GM19452 (cell line): ENCODE data around the gene FMN1.
"Not testable (repeated sequence)": the region's sequence is repeated elsewhere in the genome, so short reads cannot be mapped to it uniquely, and the experiment has no call there.

Experiments used
- ATAC-seq: cut with Tn5 transposase; IDR thresholded peaks from one replicate; pipeline ENCODE4 v1.9.1; 2021; ENCODE audit not compliant: unreplicated experiment

FMN1 gene

GRCh38 chr15:32866454-32867312, 327.8 kb downstream of the FMN1 start:
- no peak for ATAC-seq

- ATAC-seq, result no peak
These were observed 329.7 kb downstream of the FMN1 start for GRCh38 chr15:32864841-32865240.

GRCh38 chr15:32864051-32864450, 330.5 kb downstream of the FMN1 start:
- ATAC-seq, result no peak

DNA sequence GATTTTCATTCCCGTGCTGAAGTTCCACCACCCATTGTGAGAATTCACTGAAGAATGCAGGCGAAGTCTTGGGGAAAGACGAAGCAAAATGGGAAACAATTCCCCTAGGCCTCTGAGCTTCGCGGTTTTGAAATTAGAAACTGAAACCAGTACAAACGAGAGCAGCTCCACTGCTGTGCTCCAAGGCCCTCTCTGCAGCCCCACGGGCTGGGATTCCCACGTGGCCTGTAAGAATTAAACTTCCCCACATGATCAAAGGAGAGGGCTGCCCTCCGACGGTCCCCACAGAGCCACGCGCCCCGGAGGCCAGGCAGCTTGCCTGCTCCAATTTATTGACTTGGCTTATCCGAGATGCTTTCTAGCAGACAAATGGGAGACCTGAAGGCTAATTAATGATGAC, 332.8 kb downstream of the FMN1 start:
- no peak for ATAC-seq

DNA sequence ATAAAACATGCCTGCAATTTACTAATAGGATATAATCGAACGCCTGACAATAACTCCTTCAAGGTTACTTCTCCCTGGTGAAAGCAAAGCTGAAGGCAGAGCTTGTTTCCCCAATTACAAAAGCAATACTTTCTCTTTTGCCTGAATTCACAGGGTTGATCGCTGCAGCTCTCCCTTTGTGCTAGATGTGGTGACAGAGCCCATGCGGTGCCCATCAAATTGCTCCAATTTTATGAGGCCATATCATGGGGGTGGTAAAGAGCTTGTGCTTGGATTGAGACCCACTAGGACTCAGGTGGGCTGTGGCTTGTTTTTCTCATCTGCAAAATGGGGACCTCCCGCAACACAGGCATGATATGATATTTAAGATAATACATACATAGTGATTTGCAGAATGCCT, 333.3 kb downstream of the FMN1 start:
- ATAC-seq, result no peak

DNA sequence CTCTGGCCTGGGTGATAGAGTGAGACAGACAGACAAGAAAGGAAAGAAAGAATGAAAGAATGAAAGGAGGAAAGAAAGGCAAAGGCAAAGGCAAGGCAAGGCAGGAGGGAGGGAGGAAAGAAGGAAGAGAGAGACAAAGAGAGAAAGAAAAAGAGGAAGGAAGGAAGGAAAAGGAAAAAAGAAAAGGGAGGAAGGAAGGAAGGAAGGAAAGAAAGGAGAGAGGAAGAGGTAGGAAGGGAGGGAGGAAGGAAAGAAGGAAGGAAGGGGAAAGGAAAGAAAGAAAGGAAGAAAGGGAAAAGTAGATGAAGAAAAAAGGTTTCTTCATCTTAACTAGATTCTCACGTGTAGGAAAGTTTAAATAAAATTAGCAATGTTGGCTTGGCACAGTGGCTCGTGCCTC, 334.5 kb downstream of the FMN1 start:
- no peak for ATAC-seq

DNA sequence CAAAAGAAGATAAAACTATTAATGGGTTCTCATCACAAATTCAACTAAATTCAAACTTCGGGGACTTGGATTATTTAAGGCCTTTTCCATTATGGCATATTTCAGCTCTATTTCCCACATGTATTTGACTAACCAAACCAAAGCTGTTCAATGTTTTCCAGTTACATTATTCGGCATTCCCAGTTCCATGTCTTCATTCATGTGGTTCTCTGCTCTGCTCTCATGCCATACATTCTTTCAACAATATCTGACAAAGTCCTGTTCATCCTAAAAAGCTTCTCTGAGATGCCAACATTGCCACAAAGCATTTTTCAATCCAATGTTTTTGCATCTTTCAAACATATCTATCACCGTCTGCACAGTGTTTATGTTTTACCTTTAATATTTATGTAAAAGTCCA, 335.3 kb downstream of the FMN1 start:
- no peak for ATAC-seq

- no peak for ATAC-seq
These were observed 336.8 kb downstream of the FMN1 start for GRCh38 chr15:32857732-32858131.

DNA sequence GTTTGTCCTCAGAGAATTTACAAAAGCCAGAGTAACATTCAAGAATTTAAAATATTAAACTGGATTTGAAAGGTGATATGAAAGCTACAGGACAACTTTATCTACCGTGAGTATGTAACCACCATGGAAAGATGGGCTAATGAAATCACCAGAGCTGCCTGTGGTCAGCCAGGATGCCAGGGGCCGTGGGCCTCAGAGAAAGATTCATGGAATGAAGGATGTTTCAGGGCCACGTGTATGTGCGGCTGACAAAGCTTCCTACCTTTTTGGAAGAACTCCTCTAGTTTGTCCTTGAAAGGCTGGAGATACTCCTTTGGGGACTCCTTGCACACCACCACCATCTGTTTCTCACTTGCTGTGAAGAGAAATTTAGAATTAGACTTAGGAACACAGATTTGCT, 337.8 kb downstream of the FMN1 start:
- ATAC-seq, result no peak

DNA sequence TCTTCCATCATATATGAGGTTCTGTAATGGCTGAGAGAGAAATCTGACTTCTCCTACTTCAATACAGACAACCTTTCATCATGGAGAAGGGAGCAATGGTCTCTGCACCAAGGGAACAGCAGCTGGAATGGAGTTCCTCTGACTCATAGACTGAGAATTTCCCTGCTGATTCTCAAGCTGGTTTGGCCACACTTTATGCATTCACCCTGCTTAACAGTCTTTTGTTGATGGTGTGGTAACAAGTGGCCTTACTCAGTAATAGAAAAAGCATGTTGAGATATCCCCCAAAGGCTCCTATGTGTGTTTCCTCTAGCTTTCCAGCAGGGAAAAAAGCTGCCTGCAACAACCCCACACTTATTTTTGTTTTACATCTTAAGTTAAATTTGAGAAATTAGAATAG, 338.6 kb downstream of the FMN1 start:
- no peak for ATAC-seq

- ATAC-seq, result no peak
These were observed 340.9 kb downstream of the FMN1 start for GRCh38 chr15:32853592-32853991.

DNA sequence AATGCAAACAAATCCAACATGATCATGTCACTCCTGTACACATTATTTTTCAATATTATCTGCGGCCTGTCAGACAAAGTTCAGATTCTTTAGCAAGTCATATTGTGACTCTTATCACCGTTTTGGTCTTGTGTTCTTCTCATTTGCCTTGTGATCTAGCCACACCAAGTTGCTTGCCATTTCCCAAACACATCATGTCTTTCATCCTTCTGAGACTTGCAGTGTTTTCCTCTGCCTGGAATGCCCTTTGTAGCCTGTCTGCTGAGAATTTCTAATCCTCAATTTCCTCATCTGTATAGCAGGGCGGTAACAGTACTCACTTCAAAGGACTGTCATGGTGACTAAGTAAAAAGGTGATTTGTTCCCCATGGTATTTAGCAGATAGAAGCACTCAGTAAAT, 341.7 kb downstream of the FMN1 start:
- ATAC-seq, result no peak

DNA sequence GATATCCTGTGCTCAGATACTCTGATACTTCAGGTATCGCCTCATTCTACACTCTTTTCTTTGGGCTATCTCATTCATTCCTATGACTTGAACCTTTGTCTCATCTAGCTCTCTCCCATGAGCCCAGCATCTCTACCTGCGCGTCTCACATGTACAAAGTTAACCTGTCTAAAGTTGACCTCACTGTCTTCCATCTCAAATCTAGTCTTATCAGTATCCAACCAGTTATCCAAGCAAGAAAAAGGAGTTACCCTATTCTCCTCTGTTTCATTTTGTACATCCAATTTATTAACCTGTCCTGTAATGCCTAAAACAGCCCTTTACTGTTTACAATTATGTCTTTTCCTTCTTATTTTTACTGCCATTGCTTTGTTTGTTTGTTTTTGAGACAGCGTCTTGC, 342.5 kb downstream of the FMN1 start:
- ATAC-seq, result no peak

DNA sequence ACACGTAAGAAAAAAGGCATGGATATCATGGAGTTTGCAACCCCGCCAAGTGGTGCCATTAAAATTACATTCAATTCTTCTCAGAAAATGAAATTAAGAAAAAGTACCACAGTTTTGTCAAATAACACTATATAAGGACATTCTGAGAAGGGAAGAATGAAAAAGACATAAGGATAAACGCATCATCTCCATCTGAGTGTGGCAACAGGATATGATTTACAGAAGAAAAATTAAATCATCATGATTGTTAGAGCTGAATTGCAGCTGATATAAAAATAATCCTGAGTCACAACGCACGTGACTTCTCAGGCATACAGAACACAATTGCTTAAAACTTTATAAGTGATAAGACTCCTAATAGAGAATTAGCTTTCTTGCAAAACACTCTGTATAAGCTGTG, 342.9 kb downstream of the FMN1 start:
- ATAC-seq, result no peak

DNA sequence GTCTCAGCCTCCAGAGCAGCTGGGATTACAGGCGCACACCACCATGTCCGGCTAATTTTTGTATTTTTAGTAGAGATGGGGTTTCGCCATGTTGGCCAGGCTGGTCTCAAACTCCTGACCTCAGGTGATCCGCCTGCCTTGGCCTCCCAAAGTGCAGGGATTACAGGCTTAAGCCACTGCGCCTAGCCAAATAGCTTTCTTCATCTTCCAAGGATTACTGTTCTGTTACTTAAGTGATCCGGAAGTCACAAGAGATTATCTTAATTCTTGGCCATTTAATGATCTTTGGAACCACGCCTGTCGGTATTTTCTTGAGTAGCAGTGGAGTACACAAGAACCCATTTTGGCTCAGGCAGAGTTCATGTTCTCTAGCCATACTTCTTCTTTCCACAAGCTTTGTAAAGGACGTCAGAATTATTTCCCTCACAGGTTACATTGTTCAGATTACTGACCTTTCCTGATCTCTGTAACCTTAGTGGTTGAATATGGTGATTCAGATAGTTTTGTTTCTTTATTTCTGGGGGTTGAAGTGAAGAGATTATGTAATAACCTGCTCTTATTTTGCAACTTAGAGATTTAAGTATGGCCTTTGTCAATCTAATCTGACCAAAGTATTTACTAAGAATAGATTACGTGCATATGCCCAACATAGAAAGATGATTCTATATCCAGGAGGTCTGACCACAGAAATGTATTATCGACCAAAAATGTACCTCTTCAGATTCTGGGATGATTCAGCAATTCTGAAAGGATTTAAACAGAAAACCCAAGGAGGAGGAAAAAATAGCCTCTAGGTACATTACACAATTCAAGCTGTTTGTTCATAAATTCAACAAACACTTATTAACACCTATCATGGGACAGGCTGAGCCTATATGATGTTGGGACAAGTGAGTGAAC, 344.5 kb downstream of the FMN1 start:
- no peak for ATAC-seq

- not testable (repeated sequence) for ATAC-seq
These were observed 347.8 kb downstream of the FMN1 start for GRCh38 chr15:32846671-32847070.

GRCh38 chr15:32844118-32844711, 350.3 kb downstream of the FMN1 start:
- ATAC-seq, result no peak

DNA sequence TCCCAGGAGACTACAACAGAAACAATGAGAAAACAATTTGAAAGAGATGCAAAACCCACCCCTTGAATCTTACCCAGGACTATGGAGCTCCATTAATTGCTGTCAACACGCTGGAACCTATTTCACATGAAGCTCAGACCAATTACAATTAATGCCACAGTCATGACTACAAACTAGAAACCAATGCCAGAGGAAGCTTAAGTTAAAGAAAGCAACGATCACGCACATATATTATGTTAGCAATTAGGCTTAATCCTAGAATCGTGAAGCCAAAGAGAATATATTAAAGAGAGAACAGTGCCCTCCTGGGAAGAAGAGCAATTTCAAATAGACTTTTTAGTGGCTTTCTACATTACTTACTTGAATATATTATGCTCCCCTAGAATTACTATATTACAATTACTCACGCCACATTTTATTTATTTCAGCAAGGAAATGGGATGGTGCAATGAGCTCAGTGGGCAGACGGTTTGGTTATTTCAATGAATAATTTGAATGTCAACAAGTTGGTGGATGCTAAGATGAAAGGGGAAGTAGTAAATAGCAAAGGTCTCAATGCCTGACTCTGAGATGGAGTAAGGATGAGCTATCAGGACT, 351.2 kb downstream of the FMN1 start:
- no peak for ATAC-seq

GRCh38 chr15:32842081-32842480, 352.4 kb downstream of the FMN1 start:
- ATAC-seq, result no peak

GRCh38 chr15:32840507-32841245, 353.8 kb downstream of the FMN1 start:
- no peak for ATAC-seq

DNA sequence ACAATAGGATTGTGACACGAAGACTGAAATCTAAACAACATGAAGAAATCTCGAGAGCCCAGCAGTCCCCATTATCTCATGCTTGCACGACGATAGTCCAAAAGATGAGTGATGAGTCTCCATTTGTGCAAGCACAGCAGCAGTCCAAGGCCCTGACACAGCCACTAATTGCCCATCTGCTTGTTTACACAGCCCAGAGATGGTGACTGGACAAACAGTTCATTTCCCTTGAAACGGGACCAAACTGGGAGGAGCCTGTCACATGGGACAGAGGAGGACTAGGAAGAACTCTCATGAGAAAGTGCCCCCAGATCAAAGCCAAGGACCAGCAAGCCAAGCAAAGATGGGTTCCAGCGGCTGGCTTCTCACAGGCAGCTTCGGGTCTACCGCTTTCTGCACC, 355.7 kb downstream of the FMN1 start:
- ATAC-seq, result no peak
